SW 1271 (cell line): ENCODE data around the gene SUB1.
"Not testable (repeated sequence)": the region's sequence is repeated elsewhere in the genome, so short reads cannot be mapped to it uniquely, and the experiment has no call there.

Experiments used
- DNase-seq, 2 experiments: peaks; one replicate each; lab custom pipeline; 2025; lab: John Stamatoyannopoulos, UW

SUB1 gene

GRCh38 chr5:32600054-32600622 lies 14.8 kb downstream of the SUB1 start:
- peak in 1 of 2 experiments; percentile 74 for DNase-seq

DNA sequence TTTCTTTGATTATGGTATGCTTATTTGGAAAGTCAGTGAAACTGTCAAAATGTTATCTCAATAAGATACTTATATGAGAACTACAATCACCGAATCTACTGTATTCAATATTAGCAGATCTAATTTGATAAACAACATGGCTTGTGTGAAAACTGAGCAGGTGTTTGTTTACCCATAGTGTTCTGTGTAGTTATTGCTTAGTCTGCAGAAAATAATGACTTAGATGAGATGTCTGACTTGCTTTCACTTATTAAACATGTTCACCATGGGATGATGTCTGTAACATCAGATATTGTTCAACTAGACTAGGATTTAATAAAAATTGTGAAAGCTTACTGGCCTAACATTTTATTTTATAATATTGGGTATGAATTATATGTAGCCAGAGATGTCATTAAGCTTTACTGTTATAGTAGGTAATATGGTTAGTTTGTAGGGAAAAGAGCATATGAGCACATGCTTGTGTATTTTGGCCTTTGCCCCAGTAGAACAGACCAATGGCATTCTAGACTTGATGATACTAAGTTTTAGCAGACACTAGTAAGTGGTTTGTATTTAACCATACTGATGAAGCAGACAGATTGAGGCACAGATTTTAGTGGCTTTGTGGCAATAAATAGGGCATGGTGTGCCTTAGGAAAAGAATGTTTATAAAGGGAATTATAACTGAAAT lies 16.4 kb downstream of the SUB1 start:
- no peak for DNase-seq

- DNase-seq = no peak
Observed at GRCh38 chr5:32602906-32603305, 17.5 kb downstream of the SUB1 start.

DNA sequence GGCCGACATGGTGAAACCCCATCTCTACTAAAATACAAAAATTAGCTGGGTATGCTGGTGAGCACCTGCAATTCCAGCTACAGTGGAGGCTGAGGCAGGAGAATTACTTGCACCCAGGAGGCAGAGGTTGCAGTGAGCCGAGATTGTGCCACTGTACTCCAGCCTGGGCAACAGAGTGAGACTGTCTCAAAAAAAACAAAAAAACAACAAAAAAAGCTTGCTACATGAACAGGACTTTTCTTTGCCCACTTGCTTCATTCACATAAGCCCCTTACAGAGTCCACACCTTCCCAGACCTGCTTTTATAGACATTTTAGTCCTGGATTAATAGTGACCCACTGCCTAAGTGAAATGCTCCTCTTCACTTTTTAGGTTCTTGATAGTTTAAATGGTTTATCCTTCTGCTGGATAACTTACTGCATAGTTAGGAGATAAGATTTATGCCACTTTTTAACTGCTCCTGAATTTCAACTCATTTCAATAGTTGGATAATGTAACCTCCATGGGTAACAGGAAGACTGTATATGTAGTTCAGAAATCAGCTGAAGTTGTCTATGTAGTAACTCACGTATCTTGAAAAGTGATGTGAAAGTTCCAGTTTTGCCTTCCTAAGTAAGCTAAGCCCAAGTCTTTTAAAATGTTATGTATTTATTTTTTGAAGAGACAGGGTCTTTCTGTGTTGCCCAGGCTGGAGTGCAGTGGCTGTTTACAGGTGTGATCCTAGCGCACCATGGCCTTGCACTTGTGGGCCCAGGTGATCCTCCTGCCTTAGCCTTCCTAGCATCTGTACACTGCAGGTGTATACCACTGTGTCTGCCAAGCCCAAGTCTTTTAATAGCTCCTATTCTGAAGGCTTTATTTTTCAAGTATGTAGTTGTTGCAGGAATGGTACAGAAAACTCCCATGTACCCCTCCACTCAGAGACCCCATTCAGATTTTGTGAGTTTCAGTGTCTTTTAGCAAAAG lies 19.7 kb downstream of the SUB1 start:
- DNase-seq = no peak

- DNase-seq = no peak
Observed at GRCh38 chr5:32605766-32606152, 20.4 kb downstream of the SUB1 start.

DNA sequence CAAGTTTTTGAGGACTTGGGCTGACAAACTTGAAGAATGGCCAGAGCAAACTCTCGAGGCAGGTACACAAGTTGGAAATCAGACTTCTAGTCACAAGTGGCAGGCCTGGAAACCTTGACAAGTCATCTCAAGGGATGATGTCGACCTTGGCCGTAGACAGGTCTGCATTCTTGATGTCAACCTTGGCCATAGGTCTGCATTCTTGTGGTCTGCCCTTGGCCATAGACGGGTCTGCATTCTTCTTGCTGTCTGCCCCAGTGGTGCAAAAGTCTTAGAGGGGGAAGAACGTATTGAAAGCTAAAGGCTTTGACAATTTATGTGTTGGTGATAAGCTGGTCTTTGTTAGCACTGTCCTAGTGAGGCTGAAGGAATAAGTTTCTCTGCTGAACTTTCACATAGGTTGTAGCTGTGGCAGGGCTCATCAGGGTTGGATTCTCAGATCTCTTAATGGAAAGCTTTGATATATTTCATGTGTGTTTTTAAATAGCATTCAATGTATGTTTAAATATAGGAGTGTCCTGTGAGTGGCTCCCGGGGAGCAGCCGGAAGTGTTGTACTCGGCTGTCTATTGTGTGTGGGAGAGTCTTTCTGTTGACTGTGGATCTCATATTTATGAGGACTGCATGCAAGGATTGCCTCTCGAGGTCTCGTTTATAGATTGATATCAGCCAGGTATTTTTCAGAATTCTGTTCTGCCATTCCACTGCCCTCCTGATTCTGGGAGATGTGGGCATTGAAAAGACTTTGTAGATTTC lies 27.0 kb downstream of the SUB1 start:
- DNase-seq = no peak

- DNase-seq = peak in 1 of 2 experiments; percentile 73
Observed at GRCh38 chr5:32613050-32613672, 27.8 kb downstream of the SUB1 start.

- no peak for DNase-seq
Observed at GRCh38 chr5:32615236-32615635, 29.9 kb downstream of the SUB1 start.

DNA sequence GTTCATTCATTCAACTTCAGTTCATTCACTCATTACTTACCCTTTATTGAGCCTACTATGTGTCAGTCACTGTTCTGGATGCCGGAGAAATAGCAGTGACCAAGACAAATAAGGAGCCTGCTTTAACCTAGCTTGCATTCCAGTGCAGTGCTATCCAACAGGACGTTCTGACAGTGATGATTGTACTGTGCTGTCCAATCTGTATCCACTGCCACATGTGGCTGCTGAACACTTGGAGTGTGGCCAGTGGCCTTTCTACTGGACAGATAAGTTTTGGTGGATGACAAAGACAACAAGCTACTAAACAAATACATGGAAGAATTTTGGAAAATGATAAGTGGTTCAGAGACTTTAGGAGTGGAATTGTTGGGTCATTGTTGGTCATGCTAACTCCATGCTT lies 33.6 kb downstream of the SUB1 start:
- DNase-seq = no peak

DNA sequence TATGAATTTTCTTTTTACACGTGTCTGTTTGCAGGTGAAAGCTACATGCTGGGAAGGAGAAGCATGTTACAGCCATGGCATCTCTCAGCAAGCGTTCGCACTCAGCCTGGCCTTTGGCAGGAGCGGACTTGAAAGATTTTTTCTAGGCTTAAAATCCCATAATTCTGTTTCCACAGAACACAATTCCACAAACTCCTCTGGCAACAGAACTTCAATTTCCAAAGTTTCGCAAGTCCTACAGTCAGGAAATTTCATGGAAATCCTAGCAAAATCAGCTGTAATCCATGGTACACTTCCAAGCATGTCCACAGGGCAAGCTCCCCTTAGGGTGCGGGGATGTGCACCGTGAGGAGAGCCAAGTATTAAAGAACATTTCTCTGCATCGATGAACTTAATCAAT lies 35.9 kb downstream of the SUB1 start:
- no peak for DNase-seq

GRCh38 chr5:32625106-32625505 lies 39.7 kb downstream of the SUB1 start:
- DNase-seq = no peak

- no peak for DNase-seq
Observed at GRCh38 chr5:32625547-32625946, 40.2 kb downstream of the SUB1 start.

DNA sequence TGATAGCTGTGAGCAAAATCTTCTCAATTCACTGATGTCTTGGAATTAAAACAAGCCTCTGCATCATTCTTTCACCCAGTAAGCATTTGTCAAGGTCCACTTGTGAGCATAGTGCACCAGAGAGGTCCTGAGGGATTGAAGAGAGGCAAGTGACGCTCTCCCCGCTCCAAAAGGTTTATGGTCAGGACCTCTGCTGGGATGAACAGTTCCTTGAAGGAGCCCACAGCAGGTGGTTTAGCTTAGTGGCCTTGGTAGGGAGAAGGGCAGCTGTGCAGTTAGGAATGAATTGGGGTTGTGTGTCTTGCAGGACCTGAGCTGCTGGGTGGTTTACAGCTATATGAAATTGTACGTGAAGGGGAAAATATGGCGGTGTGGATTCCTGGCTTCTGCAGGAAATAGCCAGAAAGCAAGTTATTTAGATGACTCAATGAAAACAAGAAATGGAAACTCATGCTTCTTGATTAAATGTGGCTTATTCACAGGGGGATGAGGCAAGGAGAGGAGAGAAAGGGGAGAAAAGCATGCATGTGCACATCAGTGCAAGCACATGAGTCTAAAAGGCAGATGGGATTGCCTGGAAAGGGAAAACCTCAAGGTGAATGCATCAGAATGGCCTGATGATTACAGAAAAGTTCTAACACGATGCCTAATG lies 42.0 kb downstream of the SUB1 start:
- no peak for DNase-seq

- no peak for DNase-seq
Observed at GRCh38 chr5:32628049-32628844, 42.9 kb downstream of the SUB1 start.

- DNase-seq = no peak
Observed at GRCh38 chr5:32630867-32631491, 45.6 kb downstream of the SUB1 start.

- not testable (repeated sequence) for DNase-seq
Observed at GRCh38 chr5:32633017-32633416, 47.7 kb downstream of the SUB1 start.

DNA sequence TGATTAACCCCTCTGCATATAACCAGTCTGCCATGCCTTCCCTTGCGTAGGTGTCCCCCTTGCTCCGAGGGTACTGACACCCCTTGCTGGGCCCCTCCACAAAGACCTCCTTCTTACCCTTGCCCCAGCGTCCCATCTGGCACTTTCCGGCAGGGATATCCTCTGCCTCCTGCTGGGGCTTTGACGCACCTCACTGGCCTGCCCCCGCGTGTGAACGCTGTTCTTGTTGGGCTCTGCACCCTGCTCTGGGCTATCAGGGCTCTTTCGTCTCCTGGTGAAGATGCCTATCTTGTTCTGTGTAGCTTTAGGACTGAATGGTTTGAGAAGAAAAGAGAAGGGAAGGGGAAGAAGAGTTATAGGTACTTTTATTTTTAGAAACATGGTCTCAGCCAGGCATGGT lies 53.0 kb downstream of the SUB1 start:
- no peak for DNase-seq

- peak in 1 of 2 experiments; percentile 15 for DNase-seq
Observed at GRCh38 chr5:32639943-32640342, 54.6 kb downstream of the SUB1 start.

GRCh38 chr5:32642276-32643002 lies 57.1 kb downstream of the SUB1 start:
- DNase-seq = peak in 1 of 2 experiments; percentile 13
